HG02610 (cell line): Measurements from ENCODE around the gene SPN.
A peak's percentile ranks its signal among the peaks of the same experiment; 100 is the strongest.
"Not testable (repeated sequence)": the region's sequence is repeated elsewhere in the genome, so short reads cannot be mapped to it uniquely, and the experiment has no call there.

ENCODE experiments used
- ATAC-seq: cut with Tn5 transposase; IDR thresholded peaks from one replicate; pipeline ENCODE4 v1.9.1; 2021; ENCODE audit warnings: mild to moderate bottlenecking, moderate library complexity; ENCODE audit not compliant: unreplicated experiment

SPN gene

GRCh38 chr16:29699324-29700219 is 36.5 kb downstream of the SPN start:
- ATAC-seq: no peak

- ATAC-seq: no peak
These were observed 37.4 kb downstream of the SPN start for GRCh38 chr16:29700253-29700987.

GRCh38 chr16:29701214-29701555 is 38.1 kb downstream of the SPN start:
- ATAC-seq: no peak

GRCh38 chr16:29702269-29702668 is 39.2 kb downstream of the SPN start:
- ATAC-seq: peak; percentile 16

GRCh38 chr16:29705030-29705429 is 42.0 kb downstream of the SPN start:
- ATAC-seq: no peak

GRCh38 chr16:29707160-29707559 is 44.1 kb downstream of the SPN start:
- ATAC-seq: not testable (repeated sequence)

GRCh38 chr16:29708917-29709600 is 46.0 kb downstream of the SPN start:
- ATAC-seq: no peak

GRCh38 chr16:29709657-29710056 is 46.6 kb downstream of the SPN start:
- not testable (repeated sequence) for ATAC-seq

GRCh38 chr16:29710227-29711219 is 47.5 kb downstream of the SPN start:
- ATAC-seq: no peak

- no peak for ATAC-seq
These were observed 49.8 kb downstream of the SPN start for GRCh38 chr16:29712809-29713208.

GRCh38 chr16:29714396-29714795 is 51.3 kb downstream of the SPN start:
- ATAC-seq: no peak

GRCh38 chr16:29714972-29715371 is 51.9 kb downstream of the SPN start:
- ATAC-seq: no peak

- no peak for ATAC-seq
These were observed 54.1 kb downstream of the SPN start for GRCh38 chr16:29717113-29717512.

- ATAC-seq: no peak
These were observed 56.0 kb downstream of the SPN start for GRCh38 chr16:29719063-29719462.
